ENCODE measurements around the gene ZNF48.
A peak's percentile ranks its signal among the peaks of the same experiment; 100 is the strongest.

The ZNF48 gene

DNA sequence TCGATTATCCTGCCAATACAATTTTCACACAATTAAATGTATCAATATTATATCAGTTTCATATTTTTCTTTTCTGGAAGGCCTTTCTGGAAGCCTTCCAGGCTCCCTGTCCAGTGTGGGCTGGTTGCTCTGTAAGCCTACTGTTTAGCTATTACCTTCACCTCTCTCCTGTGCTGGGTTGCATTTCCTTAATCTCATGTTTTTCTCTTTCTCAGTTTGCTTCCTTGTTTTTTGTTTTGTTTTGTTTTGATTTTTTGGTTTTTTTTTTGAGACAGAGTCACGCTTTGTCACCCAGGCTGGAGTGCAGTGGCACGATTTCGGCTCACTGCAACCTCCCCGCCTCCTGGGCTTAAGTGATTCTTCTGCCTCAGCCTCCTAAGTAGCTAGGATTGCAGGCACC lies 43.6 kb downstream of the ZNF48 start:
- no peak for DNase-seq (ENCODE audit: low read depth in 2 of 3, low spot score in 2 of 3)

DNA sequence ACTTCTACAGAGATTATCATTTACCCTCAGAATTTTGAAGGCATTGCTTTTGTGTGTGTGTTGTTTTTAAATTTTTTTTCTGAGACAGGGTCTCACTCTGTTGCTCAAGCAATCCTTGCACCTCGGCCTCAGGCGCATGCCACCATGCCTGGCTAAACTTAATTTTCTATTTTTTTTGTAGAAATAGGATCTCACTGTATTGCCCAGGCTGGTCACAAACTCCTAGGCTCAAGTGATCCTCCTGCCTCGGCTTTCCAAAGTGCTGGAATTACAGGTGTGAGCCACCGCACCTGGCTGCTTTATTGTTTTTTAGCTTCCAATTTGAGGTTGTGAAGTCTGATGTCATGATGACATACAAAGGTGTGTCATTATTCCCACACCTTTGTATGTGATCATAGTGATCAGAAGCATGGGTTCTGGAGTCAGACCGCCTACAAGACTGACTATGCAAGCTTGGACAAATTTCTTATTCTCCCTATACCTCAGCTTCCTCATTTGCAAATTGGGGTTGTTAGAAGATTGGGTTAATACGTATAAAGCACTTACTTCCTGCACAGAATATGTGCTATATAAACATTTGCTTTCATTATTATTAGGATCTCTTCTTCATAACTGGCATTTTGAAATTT lies 44.6 kb downstream of the ZNF48 start:
- no peak for DNase-seq (ENCODE audit: low read depth in 2 of 3, low spot score in 2 of 3)

DNA sequence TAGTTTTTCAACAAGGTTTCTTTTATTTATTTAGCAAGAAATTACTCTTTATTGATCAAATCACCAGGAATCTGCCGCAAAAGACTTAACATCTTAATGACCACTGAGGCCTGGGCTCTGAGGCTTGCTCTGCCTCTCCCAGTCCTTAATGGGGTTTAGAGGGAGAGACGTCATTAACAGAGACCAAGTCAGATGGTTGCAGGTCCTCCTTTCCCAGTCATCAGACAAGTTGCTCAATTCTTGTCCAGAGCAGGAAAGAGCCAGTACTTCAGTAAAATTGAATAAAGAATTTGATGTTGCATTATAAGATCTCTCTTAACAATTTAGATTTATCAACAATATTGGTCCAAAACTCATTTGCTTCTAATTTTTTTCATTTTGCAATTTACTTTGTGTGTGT lies 48.4 kb downstream of the ZNF48 start:
- no peak for DNase-seq (ENCODE audit: low read depth in 2 of 3, low spot score in 2 of 3)

DNA sequence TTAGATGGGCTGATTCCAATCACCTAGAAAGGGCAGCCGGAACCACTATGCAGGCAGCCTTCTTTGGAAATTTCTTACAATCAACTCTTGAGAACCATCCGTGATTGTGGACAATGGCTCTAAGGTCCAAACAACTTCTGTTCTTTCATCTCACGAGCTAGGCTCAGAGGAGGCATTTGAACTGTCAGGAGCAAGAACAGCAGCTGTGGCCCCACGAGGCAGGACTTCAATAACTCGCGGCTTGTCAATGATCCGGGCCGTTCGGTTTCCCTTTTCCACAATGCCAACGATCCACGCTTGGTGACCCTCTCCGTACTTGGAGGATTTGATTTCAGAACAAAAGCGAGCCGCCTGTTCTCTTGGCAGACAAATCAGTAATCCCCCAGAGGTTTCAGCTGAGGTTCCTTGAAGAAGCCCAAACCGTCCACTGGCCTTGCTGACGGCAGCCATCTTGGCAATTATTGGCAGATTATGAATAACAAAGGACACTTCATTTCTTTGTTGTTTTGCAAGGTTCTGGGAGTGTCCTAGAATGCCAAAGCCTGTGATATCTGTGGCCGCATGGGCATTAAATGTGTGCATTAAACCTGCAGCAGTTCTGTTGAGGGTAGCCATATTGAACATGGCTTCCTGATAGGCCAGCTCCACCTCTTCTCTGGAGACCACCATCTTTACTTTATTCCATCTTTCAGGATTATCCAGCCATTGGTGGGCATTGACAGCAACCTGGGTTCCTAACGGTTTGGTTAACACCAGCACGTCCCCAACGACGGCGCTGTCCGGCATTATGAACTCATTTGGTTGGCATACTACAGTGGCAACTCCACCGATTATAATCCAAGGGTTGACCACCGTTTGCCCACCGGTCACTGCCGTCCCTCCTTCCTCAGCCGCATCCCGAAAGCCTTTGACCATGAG lies 49.3 kb downstream of the ZNF48 start:
- no peak for DNase-seq (ENCODE audit: low read depth in 2 of 3, low spot score in 2 of 3)

DNA sequence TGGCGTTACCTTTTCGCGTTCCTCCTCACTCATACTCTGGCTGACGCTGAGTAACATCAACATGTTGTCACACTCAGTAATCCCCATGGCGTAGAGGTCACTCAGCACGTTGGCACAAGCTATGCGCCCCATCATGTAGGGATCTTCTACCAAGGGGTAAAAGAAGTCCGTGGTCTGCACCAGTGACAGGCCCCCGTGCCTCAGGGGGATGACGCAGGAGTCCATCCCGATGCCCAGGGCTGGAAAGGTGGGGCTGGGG lies 49.9 kb downstream of the ZNF48 start:
- DNase-seq (ENCODE audit: low read depth in 2 of 3, low spot score in 2 of 3), result no peak

DNA sequence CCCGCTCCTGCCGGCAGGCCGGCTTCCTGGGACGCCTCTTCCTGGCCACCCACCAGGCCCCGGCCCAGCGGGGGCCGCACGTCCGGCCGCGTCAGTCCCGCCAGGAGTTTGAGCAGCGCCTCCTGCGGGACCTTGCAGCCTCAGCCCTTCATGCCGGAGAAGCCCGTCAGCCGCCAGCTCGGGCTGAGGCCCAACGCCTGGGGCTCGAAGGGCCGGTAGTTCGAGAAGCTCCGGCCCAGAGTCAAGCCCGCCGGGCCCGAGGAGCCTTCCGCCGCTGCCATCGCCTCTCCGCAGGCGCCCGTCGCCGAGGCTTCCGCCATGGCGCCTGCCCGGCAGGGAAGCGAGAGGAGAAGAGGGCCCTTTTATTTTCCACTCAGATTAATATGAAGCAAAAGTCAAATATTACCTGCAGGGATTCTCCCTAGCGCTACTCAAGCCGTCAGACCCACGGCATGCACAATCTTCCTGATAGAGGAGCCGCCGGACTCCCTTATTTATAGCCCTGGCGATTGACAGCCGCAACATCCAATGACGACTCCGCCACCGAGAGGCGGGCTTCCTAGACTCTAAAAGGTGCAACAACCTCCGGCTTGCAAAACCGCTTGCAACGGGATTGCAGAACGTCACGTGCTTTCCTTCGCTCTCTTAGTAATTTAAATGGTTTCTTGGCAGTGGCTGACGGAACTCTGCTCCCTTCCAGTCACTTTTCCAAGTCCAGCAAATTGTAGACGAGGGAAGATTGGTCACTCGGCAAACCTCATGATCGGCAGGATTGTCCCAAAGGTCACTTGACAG lies 50.4 kb downstream of the ZNF48 start, which contains the start of gene SEPHS2:
TSS of gene SEPHS2 (minus strand) at position 467 of the 795 bp plus-strand sequence. CDS start at position 320, 147 bp downstream.
- peak; percentile 88 to 94 (median 94) for DNase-seq (ENCODE audit: low read depth in 2 of 3, low spot score in 2 of 3)

DNA sequence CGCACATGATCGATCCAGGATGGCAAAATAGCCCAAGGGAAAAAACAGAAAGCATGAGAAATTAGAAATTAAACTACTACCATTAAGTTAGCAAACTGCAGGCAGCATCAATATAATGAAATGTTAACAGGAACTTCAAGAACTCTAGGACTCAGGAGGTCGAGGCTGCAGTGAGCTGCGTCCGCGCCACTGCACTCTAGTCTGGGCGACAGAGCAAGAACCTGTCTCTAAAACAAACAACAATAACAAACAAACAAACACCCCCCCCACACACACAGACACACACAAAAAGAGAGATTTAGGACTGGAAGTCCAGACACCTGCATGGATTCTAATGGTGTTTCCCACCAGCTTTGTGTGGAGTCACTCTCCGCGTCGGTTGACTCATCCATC lies 51.0 kb downstream of the ZNF48 start:
- no peak for DNase-seq (ENCODE audit: low read depth in 2 of 3, low spot score in 2 of 3)

DNA sequence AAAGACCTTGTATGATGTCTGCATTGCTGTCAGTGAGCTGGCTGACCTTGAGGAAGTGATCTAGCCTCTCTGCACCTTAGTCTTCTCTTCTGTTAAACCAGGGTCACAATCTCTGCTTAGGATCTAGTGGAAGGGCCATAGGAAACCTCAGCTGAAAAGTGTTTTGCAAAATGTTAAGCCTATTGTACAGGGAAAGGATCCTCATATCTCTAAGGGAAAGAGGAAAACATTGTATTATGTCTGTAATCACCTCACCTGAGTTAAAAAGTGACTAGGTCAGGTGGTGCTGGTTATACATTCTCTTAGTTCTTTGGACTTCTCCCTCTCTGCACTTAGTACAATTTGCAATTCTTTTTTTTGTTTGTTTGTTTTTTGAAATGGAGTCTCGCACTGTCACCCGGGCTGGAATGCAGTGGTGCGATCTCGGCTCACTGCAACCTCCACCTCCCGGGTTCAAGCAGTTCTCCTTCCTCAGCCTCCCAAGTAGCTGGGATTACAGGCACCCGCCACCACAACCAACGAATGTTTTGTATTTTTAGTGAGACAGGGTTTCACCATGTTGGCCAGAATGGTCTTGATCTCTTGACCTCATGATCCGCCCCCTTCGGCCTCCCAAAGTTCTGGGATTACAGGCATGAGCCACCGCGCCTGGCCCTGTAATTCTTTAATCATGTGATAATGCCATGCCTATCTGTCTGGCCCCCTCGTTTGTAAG lies 52.4 kb downstream of the ZNF48 start:
- no peak for DNase-seq (ENCODE audit: low read depth in 2 of 3, low spot score in 2 of 3)

DNA sequence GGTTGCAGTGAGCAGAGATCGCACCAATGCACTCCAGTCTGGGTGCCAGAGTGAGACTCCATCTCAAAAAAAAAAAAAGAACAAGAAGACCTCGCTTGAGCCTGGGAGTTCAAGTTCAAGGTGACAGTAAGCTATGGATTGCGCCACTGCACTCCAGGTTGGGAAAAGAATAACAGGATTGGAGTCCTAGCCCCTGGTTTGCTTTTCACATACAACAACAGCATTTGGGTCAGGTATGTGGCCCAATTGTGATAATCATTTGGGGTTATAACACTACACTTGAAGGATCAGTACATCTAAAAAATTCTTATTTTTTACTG lies 53.9 kb downstream of the ZNF48 start:
- no peak for DNase-seq (ENCODE audit: low read depth in 2 of 3, low spot score in 2 of 3)

All from activated CD8-positive, alpha-beta memory T cell treated with anti-CD3 and anti-CD28 coated beads for 48 hours (primary cell).